Measurements from ENCODE around the gene KCND3. TPM values are rescaled to one million over a fixed set of nuclear protein-coding genes. Genes with fewer than 3 reads are reported as not detected.

KCND3 gene
- total RNA-seq, 1 experiment from 2014 or later, result not detected

GRCh38 chr1:111804776-111805175 is 184.7 kb downstream of the KCND3 start:
- intact Hi-C loops (cut with micrococcal nuclease; ENCODE audit: unreplicated experiment), result no loop called here
- Histone ChIP-seq H3K4me1 (replicated peaks; ENCODE audit: insufficient read depth) (no peaks in the 10 kb centered on the region), H3K4me2 (no peak overlapping the region), H3F3A (ENCODE audit: insufficient read depth, low read depth) (no peaks in the 10 kb centered on the region), H3K36me3 (ENCODE audit: low read depth) (no peaks in the 10 kb centered on the region), H3K27ac (no peak overlapping the region), H3K9me2 (ENCODE audit: insufficient read depth) (no peaks in the 10 kb centered on the region), H2AFZ (no peak overlapping the region), H3K9me3 (ENCODE audit: insufficient read depth, low read depth) (no peaks in the 10 kb centered on the region), H4K20me1 (ENCODE audit: insufficient read depth) (no peaks in the 10 kb centered on the region), H3K79me2 (ENCODE audit: low read depth) (no peaks in the 10 kb centered on the region), H3K27me3 (ENCODE audit: insufficient read depth, low read depth) (peaks cover 94% of the 10 kb centered on the region), H3K4me3 (no peak overlapping the region)
- TF ChIP-seq EZH2 (IDR thresholded peaks at IDR 0.05; ENCODE audit: low read depth), result 0 out of 2 replicates have a peak, but pooled peaks have one; percentile 79
- TF ChIP-seq CTCF (conservative IDR thresholded peaks at IDR 0.05), result no peak
- POLR2A ChIA-PET (ENCODE audit: unreplicated experiment), result no interaction called here
- CTCF ChIA-PET, result no interaction called here
- DNase-seq, result no peak
- no TSS peak for BruUV-seq (replicated peaks)

- no TSS peak for BruUV-seq (replicated peaks)
- H3K4me3 ChIP-seq, result no peak overlapping the region
- no peak overlapping the region for H2AFZ ChIP-seq
- H3K4me2 ChIP-seq, result no peak overlapping the region
- H3K4me1 ChIP-seq (replicated peaks; ENCODE audit: insufficient read depth), result no peaks in the 10 kb centered on the region
- intact Hi-C loops (cut with micrococcal nuclease; ENCODE audit: unreplicated experiment), result no loop called here
- no peaks in the 10 kb centered on the region for H3K36me3 ChIP-seq (ENCODE audit: low read depth)
- H3K27me3 ChIP-seq (ENCODE audit: insufficient read depth, low read depth), result peaks cover 95% of the 10 kb centered on the region
- no peaks in the 10 kb centered on the region for H3K79me2 ChIP-seq (ENCODE audit: low read depth)
- TF ChIP-seq CTCF (conservative IDR thresholded peaks at IDR 0.05) (no peak), EZH2 (IDR thresholded peaks at IDR 0.05; ENCODE audit: low read depth) (no peak)
- no peak for DNase-seq
- ChIA-PET CTCF (no interaction called here), POLR2A (ENCODE audit: unreplicated experiment) (no interaction called here)
- H3K27ac ChIP-seq, result no peak overlapping the region
- H4K20me1 ChIP-seq (ENCODE audit: insufficient read depth), result no peaks in the 10 kb centered on the region
- H3K9me3 ChIP-seq (ENCODE audit: insufficient read depth, low read depth), result no peaks in the 10 kb centered on the region
- H3K9me2 ChIP-seq (ENCODE audit: insufficient read depth), result no peaks in the 10 kb centered on the region
- H3F3A ChIP-seq (ENCODE audit: insufficient read depth, low read depth), result no peaks in the 10 kb centered on the region
Observed at GRCh38 chr1:111803951-111804350, 185.5 kb downstream of the KCND3 start.

GRCh38 chr1:111802984-111803383 is 186.5 kb downstream of the KCND3 start:
- no peak for TF ChIP-seq CTCF (conservative IDR thresholded peaks at IDR 0.05)
- Histone ChIP-seq H2AFZ (no peak overlapping the region), H3K27me3 (ENCODE audit: insufficient read depth, low read depth) (peaks cover 95% of the 10 kb centered on the region), H3K4me2 (no peak overlapping the region), H3F3A (ENCODE audit: insufficient read depth, low read depth) (no peaks in the 10 kb centered on the region), H3K79me2 (ENCODE audit: low read depth) (no peaks in the 10 kb centered on the region), H3K27ac (no peak overlapping the region), H3K9me2 (ENCODE audit: insufficient read depth) (no peaks in the 10 kb centered on the region), H3K9me3 (ENCODE audit: insufficient read depth, low read depth) (no peaks in the 10 kb centered on the region), H3K36me3 (ENCODE audit: low read depth) (no peaks in the 10 kb centered on the region), H4K20me1 (ENCODE audit: insufficient read depth) (no peaks in the 10 kb centered on the region), H3K4me3 (no peak overlapping the region), H3K4me1 (replicated peaks; ENCODE audit: insufficient read depth) (no peaks in the 10 kb centered on the region)
- intact Hi-C loops (cut with micrococcal nuclease; ENCODE audit: unreplicated experiment), result no loop called here
- ChIA-PET CTCF (interaction anchor here (0.6 kb wide), 1 partner anchor 325 kb away, joined by 3 read pairs; no protein-coding TSS in a partner anchor), POLR2A (ENCODE audit: unreplicated experiment) (no interaction called here)
- no peak for DNase-seq
- no TSS peak for BruUV-seq (replicated peaks)

Data from PC-9 (cell line).